HEK293 (cell line): ENCODE measurements around the gene FAM180A.

Experiments
- ELK4 ChIP-seq: IDR thresholded peaks from 2 replicates; pipeline ENCODE4 v1.6.1; 2011; ENCODE audit warnings: mild to moderate bottlenecking, low read depth, low read length, borderline replicate concordance
- HIC1 ChIP-seq: fragments of 450-650 bp; formaldehyde crosslinking; IDR thresholded peaks from 2 replicates; pipeline ENCODE4 v1.5.1; 2016; ENCODE audit warnings: missing biosample characterization, missing genetic modification characterization
- SETDB1 ChIP-seq: IDR thresholded peaks from one replicate; pipeline ENCODE4 v1.6.1; 2017; ENCODE audit warnings: mild to moderate bottlenecking, low read length, moderate library complexity, mixed read lengths; ENCODE audit not compliant: insufficient read length
- TCF7L2 ChIP-seq: IDR thresholded peaks from 2 replicates; pipeline ENCODE4 v1.6.1; 2011; ENCODE audit warnings: low read depth, mild to moderate bottlenecking, inconsistent platforms, low read length, moderate library complexity, borderline replicate concordance
- ZNF132 ChIP-seq: fragments of 450-650 bp; formaldehyde crosslinking; IDR thresholded peaks from 2 replicates; pipeline ENCODE4 v1.5.1; 2017; ENCODE audit warnings: missing biosample characterization, missing genetic modification characterization, borderline replicate concordance
- ZNF223 ChIP-seq: fragments of 450-650 bp; formaldehyde crosslinking; IDR thresholded peaks from 2 replicates; pipeline ENCODE4 v1.5.1; 2016; ENCODE audit warnings: missing biosample characterization, missing genetic modification characterization

- TF ChIP-seq SETDB1 (no peak), TCF7L2 (no peak), ELK4 (no peak), ZNF223 (tag by site-specific recombination) (no peak), ZNF132 (tag by site-specific recombination) (no peak), HIC1 (tag by site-specific recombination) (no peak)
These were observed 5.2 kb upstream of the FAM180A start for GRCh38 chr7:135753616-135754413.
